K562 (cell line): ENCODE data around the gene NUP214. TPM values are rescaled to one million over a fixed set of nuclear protein-coding genes. Genes with fewer than 3 reads are reported as not detected.

Experiments used
- ATAC-seq: fragments of 200-7000 bp; cut with Tn5 transposase; 3 replicates; pipeline ENCODE4 v1.9.1; 2020; ENCODE audit warnings: moderate library complexity
- BruUV-seq: library from RNA; stranded (reverse); fragments of 400-500 nt; replicated peaks from 2 replicates; lab custom pipeline; 2021; lab: Mats Ljungman, UMichigan
- CTCF ChIA-PET: fragments of 300-600 bp; formaldehyde crosslinking; extraction: SDS; loops from one replicate; lab custom pipeline; 2021; ENCODE audit warnings: low intra/inter-chr PET ratio; lab: Yijun Ruan, JAX
- POLR2A ChIA-PET: fragments of 300-600, 350-650 bp; sonication (Branson Sonifier 250); formaldehyde crosslinking; extraction: SDS; loops from one replicate; lab custom pipeline; 2021; ENCODE audit warnings: antibody characterized with exemption, inconsistent platforms; lab: Yijun Ruan, JAX
- DNase-seq, 4 experiments: peaks; one replicate each; pipeline versions ENCODE4 v3.0.0 to v3.0.0-alpha.2; 2011 to 2018; ENCODE audit warnings: low spot score in 3 of 4, mixed read lengths in 3 of 4; ENCODE audit errors: extremely low read depth in 1 of 4
- FAIRE-seq: peaks from 2 replicates; lab custom pipeline; 2011; peaks lifted over from hg19 to GRCh38; lab: Jason Lieb, UNC
- H2AFZ ChIP-seq: 2 replicates; pipeline ENCODE4 v1.6.0; 2011; ENCODE audit warnings: low read depth, low read length, control low read depth, inconsistent platforms
- H3K27ac ChIP-seq: fragments of 200-600 bp; 3 replicates; pipeline ENCODE4 v1.8.0; 2011; ENCODE audit warnings: low read depth, mild to moderate bottlenecking, control low read depth, inconsistent platforms, low read length, moderate library complexity, mixed read lengths; ENCODE audit errors: extremely low read depth
- H3K27me3 ChIP-seq, 2 experiments: fragments of 300-600 bp in 1 of 2; 2 replicates in 1 of 2; 3 replicates in 1 of 2; pipeline versions ENCODE4 v1.6.0 to v1.8.0; 2011; ENCODE audit warnings: inconsistent platforms in 2 of 2, low read length in 2 of 2, mild to moderate bottlenecking in 1 of 2, mixed read lengths in 1 of 2, moderate library complexity in 1 of 2; ENCODE audit not compliant: control insufficient read depth in 2 of 2, insufficient read depth in 2 of 2
- H3K36me3 ChIP-seq: fragments of 300-600 bp; 3 replicates; pipeline ENCODE4 v1.8.0; 2011; ENCODE audit warnings: mild to moderate bottlenecking, low read length, inconsistent platforms; ENCODE audit not compliant: control insufficient read depth, insufficient read depth
- H3K4me1 ChIP-seq, 2 experiments: fragments of 200-600 bp in 1 of 2; replicated peaks in 1 of 2; 2 replicates in 1 of 2; 3 replicates in 1 of 2; pipeline versions ENCODE4 v1.5.1 to v1.8.0; 2011; ENCODE audit warnings: inconsistent platforms in 2 of 2, low read length in 2 of 2, mild to moderate bottlenecking in 1 of 2, mixed read lengths in 1 of 2, moderate library complexity in 1 of 2; ENCODE audit not compliant: control insufficient read depth in 2 of 2, insufficient read depth in 2 of 2
- H3K4me2 ChIP-seq: 2 replicates; pipeline ENCODE4 v1.6.1; 2011; ENCODE audit warnings: low read length, control low read depth, inconsistent platforms, mixed read lengths; ENCODE audit not compliant: insufficient read depth
- H3K4me3 ChIP-seq: fragments of 200-600 bp; sonication (generic), shearing (Covaris generic); 2 replicates; pipeline ENCODE4 v1.5.1; 2016; ENCODE audit warnings: control low read depth, inconsistent platforms
- H3K79me2 ChIP-seq: fragments of 200-600 bp; 3 replicates; pipeline ENCODE4 v1.8.0; 2011; ENCODE audit warnings: low read length, inconsistent platforms; ENCODE audit not compliant: control insufficient read depth, insufficient read depth
- H3K9ac ChIP-seq, 2 experiments: 2 replicates each; pipeline versions ENCODE4 v1.6.0 to v1.6.1; 2011; ENCODE audit warnings: low read depth in 2 of 2, low read length in 2 of 2, control low read depth in 1 of 2, inconsistent platforms in 1 of 2, mild to moderate bottlenecking in 1 of 2, mixed read lengths in 1 of 2; ENCODE audit not compliant: insufficient read depth in 1 of 2
- H3K9me1 ChIP-seq: one replicate; pipeline ENCODE4 v1.6.0; 2011; ENCODE audit warnings: inconsistent platforms, mild to moderate bottlenecking, low read length, moderate library complexity; ENCODE audit not compliant: control insufficient read depth, insufficient read depth
- H3K9me3 ChIP-seq: replicated peaks from 2 replicates; pipeline ENCODE4 v1.5.1; 2011; ENCODE audit warnings: low read depth, low read length, inconsistent platforms; ENCODE audit not compliant: control insufficient read depth, insufficient read depth
- H4K20me1 ChIP-seq: replicated peaks from 2 replicates; pipeline ENCODE4 v1.6.1; 2011; ENCODE audit warnings: low read length, inconsistent platforms, mixed read lengths; ENCODE audit not compliant: control insufficient read depth, insufficient read depth
- HEY1 ChIP-seq: fragments of 250-450 bp; sonication (Bioruptor Pico); IDR thresholded peaks from 2 replicates; pipeline ENCODE4 v1.5.0; 2020; ENCODE audit warnings: mild to moderate bottlenecking, moderate library complexity, borderline replicate concordance
- PHB ChIP-seq: fragments of 250-450 bp; sonication (Bioruptor Pico); IDR thresholded peaks from 2 replicates; pipeline ENCODE4 v1.5.0; 2021
- WGBS: fragments of 100-300 bp; shearing (Covaris generic); methylation state at CpG from one replicate; pipeline ENCODE4 v1.1.6; 2016; ENCODE audit warnings: low coverage, mixed read lengths; ENCODE audit not compliant: insufficient coverage; ENCODE audit errors: missing lambda C conversion rate; 5-methylcytosine and 5-hydroxymethylcytosine counted together
- in situ Hi-C: fragments of 300-500 bp; cut with MboI; formaldehyde crosslinking; loops from 4 replicates; pipeline ENCODE4 v1.15.0; 2018; ENCODE audit warnings: inconsistent platforms, mixed read lengths
- intact Hi-C: fragments of 100-400 bp; cut with micrococcal nuclease; formaldehyde crosslinking; loops from 2 replicates; pipeline ENCODE4 v1.14.2; 2022
- polyA plus RNA-seq, 8 experiments: library from polyadenylated mRNA; depleted of rRNA in 4 of 8; stranded (reverse) in 5 of 8; unstranded in 3 of 8; fragments of >200 nt; fragmentation: Nextera tagmentation in 2 of 8; fragmentation: Illumina TruSeq in 1 of 8; extraction: Ambion mirVana in 2 of 8; extraction: Trizol in 1 of 8; gene quantifications; 2 replicates each; pipeline versions ENCODE4 v1.2.1 to v1.2.3, GENCODE V29; 2011 to 2014; ENCODE audit warnings: inconsistent platforms in 1 of 8, missing spikeins in 1 of 8
- total RNA-seq, 7 experiments: library from RNA; depleted of rRNA in 6 of 7; stranded (reverse); fragments of >200 nt in 6 of 7; fragmentation: Illumina TruSeq in 2 of 7; extraction: Trizol in 2 of 7; gene quantifications; 2 replicates each; pipeline versions ENCODE4 v1.2.1 to v1.2.3, GENCODE V29; 2011 to 2021; ENCODE audit warnings: low replicate concordance in 1 of 7
- TF ChIP-seq, protein P1 (sequence below), 2 experiments: fragments of 450-650 bp in 1 of 2; sonication (generic) in 1 of 2; formaldehyde crosslinking in 1 of 2; IDR thresholded peaks in 1 of 2; conservative IDR thresholded peaks in 1 of 2; 2 replicates each; pipeline versions ENCODE4 v1.6.1 to v1.8.1; 2016 to 2023; ENCODE audit warnings: mild to moderate bottlenecking in 2 of 2, moderate library complexity in 2 of 2, inconsistent platforms in 1 of 2, missing genetic modification reagents in 1 of 2
- TF ChIP-seq, protein P2 (sequence below): sonication (generic); formaldehyde crosslinking; IDR thresholded peaks from 2 replicates; pipeline ENCODE4 v1.8.1; 2023; ENCODE audit warnings: mild to moderate bottlenecking, missing genetic modification reagents, moderate library complexity
- TF ChIP-seq, protein P3 (sequence below), 2 experiments: fragments of 450-650 bp in 1 of 2; sonication (generic) in 1 of 2; formaldehyde crosslinking; conservative IDR thresholded peaks; 2 replicates each; pipeline versions ENCODE4 v1.4.0 to v1.8.1; 2020 to 2022; ENCODE audit warnings: mild to moderate bottlenecking in 1 of 2, missing genetic modification reagents in 1 of 2

The NUP214 gene
- total and polyA plus RNA-seq, 9 of the 15 experiments (the other 6 are each of a cell fraction or from before 2014, with no cell fraction given), result 56.9 to 332 (median 97.1) TPM

DNA sequence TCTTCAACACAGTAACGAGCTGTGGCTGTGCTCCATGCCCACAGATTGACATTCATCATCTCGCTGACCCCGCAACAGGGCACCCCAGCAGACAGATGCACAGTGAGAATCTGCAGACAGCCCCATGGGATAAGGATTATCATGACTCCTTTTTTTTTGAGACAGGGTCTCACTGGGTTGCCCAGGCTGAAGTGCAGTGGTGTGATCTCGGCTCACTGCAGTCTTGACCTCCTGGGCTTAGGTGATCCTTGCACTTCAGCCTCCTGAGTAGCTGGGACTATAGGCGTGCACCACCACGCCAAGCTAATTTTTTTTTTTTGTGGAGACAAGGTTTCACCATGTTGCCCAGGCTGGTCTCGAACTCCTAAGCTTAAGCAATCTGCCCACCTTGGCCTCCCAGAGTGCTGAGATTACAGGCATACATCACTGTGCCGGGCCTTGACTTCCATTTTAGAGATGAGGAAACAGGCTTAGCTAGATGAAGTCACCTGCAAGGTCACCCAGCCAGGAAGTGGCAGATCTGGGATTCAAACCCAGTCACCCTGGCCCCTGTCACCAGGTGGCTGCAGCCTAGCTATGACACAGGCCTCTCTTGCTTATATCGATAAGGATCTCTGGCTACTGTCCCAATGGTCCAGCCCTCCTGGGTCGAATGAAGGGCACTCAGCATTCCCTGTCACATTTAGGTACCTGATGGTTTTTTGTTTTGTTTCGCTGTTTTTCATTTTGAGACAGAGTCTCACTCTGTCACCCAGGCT is 24.0 kb upstream of the NUP214 start:
- peaks cover 44% of the 10 kb centered on the region for H4K20me1 ChIP-seq
- DNase-seq (peak in 3 of 4 experiments; percentile 80 to 88 (median 87)), ATAC-seq (no peak), FAIRE-seq (no peak)
- no peak overlapping the region for H2AFZ ChIP-seq
- POLR2A ChIA-PET, result interaction anchor here (0.6 to 99.3 kb wide), 7 partner anchors 5 to 1550 kb away, joined by 3 to 3336 read pairs (median 4); partner anchors contain the start of genes AIF1L and NUP214
- TF ChIP-seq, protein P1, sequence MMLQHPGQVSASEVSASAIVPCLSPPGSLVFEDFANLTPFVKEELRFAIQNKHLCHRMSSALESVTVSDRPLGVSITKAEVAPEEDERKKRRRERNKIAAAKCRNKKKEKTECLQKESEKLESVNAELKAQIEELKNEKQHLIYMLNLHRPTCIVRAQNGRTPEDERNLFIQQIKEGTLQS (IDR thresholded peaks at IDR 0.05), result no peak
- TF ChIP-seq, protein P1 (CRISPR knock-in tag; conservative IDR thresholded peaks at IDR 0.05), result peak; percentile 73
- TF ChIP-seq HEY1 (no peak), PHB (CRISPR knock-in tag) (no peak)
- TF ChIP-seq, protein P2, sequence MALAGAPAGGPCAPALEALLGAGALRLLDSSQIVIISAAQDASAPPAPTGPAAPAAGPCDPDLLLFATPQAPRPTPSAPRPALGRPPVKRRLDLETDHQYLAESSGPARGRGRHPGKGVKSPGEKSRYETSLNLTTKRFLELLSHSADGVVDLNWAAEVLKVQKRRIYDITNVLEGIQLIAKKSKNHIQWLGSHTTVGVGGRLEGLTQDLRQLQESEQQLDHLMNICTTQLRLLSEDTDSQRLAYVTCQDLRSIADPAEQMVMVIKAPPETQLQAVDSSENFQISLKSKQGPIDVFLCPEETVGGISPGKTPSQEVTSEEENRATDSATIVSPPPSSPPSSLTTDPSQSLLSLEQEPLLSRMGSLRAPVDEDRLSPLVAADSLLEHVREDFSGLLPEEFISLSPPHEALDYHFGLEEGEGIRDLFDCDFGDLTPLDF (CRISPR knock-in tag), result peak; percentile 84; the same call in 1 of the 2 replicates
- TF ChIP-seq, protein P3, sequence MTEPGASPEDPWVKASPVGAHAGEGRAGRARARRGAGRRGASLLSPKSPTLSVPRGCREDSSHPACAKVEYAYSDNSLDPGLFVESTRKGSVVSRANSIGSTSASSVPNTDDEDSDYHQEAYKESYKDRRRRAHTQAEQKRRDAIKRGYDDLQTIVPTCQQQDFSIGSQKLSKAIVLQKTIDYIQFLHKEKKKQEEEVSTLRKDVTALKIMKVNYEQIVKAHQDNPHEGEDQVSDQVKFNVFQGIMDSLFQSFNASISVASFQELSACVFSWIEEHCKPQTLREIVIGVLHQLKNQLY (CRISPR knock-in tag; conservative IDR thresholded peaks at IDR 0.05), result peak in 1 of 2 experiments; percentile 32; a peak in 1 of 4 replicates
- no peak overlapping the region for H3K4me2 ChIP-seq
- no peaks in the 10 kb centered on the region for H3K79me2 ChIP-seq
- H3K4me3 ChIP-seq, result no peak overlapping the region
- H3K9me1 ChIP-seq, result peaks cover 12% of the 10 kb centered on the region
- peak overlapping the region in 1 of 2 experiments; percentile 2; a peak in 1 of 4 replicates for H3K9ac ChIP-seq
- BruUV-seq, result no TSS peak
- H3K27me3 ChIP-seq, result peaks cover 54 to 85% of the 10 kb centered on the region in 2 experiments
- in situ Hi-C loops (no loop called here), intact Hi-C loops (no loop called here)
- H3K4me1 ChIP-seq, result peaks cover 34 to 60% of the 10 kb centered on the region in 2 experiments
- CTCF ChIA-PET, result interaction anchor here (0.6 kb wide), 1 partner anchor 1870 kb away, joined by 6 read pairs; no protein-coding TSS in a partner anchor
- H3K27ac ChIP-seq, result no peak overlapping the region
- no peaks in the 10 kb centered on the region for H3K9me3 ChIP-seq
- no peaks in the 10 kb centered on the region for H3K36me3 ChIP-seq
- 39% methylated on average over 11 of the region's 11 CpGs for WGBS
